Measurements from ENCODE around the gene CD44.

CD44 gene

GRCh38 chr11:35237860-35238715, 99.1 kb downstream of the CD44 start:
- DNase-seq (ENCODE audit: low read depth) = no peak

- DNase-seq (ENCODE audit: low read depth) = no peak
These were observed 99.9 kb downstream of the CD44 start for GRCh38 chr11:35238882-35239281.

DNA sequence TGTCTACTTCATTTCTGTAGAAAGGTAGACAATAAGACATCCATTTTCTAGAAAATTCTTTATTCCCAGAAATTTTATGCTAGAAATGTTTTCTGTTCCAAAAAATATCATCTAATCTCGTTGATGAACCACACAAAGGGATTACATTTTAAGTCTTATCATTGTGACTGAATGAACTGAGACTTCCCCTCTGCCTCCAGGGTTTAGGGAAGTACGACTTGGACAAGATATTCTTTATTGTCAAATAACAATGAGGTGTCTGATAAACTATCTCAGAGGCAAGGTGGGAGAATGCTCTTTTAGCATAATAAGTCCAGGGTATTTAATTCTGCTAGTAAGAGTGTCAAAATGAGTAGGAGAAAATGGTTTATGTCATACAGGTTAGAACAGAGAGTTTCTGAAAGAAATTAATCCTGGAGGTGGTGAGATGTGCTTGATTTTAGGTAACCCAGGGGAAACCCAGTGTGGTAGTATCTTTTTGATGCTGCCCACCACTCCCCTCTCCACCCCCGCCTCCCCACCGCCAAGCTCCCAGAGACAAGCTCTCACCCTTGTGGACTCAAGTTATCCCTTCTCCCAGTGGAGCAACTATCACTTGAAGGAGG, 100.6 kb downstream of the CD44 start:
- DNase-seq (ENCODE audit: low read depth) = no peak

GRCh38 chr11:35241083-35241482, 102.1 kb downstream of the CD44 start:
- no peak for DNase-seq (ENCODE audit: low read depth)

- DNase-seq (ENCODE audit: low read depth) = no peak
These were observed 102.6 kb downstream of the CD44 start for GRCh38 chr11:35241531-35241930.

DNA sequence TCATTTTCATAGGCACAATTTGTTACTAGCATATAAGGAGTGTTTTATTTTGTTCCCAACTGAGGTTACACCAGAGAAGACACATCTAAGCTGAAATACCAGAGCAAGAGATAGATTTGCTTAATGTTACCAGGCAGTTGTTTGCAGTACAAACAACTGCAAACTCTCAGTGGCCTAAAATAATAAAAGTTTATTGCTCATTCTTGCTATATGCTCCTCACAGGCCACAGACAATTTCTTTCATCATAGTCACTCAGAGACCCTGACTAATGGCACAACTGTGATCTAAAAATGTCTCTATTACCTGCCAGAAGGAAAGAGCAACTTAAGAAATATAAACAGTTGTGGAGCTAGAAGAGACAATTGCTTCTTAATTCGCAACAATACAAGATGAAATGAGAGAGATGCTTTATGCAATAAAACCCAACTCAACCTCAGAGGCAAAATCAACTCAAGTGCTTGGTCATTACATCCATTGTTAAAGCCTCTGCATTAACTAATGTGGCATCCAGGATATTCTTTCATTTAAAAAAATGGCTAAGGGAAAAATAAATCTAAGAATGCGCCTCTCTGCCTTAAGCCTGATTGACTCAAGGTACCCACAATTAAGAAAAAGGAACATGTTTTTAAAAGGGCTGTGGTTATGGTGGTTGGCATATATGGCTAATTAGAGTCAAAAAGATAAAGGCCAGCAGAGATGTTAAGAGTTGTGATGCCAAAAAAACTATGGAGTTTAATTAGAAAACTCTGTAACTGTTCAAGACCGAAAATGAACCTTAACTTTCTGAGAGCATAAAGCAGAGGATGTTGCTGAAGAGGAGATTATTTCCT, 103.7 kb downstream of the CD44 start:
- no peak for DNase-seq (ENCODE audit: low read depth)

- no peak for DNase-seq (ENCODE audit: low read depth)
These were observed 104.8 kb downstream of the CD44 start for GRCh38 chr11:35243774-35244173.

DNA sequence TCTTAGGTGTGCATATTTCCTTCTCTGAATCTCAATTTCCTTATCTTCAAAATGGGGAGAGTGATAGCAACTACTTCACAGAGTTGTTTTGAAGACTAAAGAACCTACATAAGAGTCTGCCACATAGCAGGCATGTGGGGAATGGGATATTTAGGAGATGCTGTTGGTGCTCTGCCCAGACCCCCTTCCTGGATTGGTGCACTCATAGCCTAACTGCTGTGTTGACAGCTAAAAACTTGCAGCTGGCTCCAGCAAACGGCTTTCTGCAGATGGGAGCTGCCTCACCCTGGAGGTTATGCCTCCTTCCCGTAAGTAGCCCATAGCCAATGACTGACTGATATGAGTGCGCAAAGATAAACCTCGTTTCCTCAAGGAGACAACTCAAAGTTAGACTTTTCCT, 106.1 kb downstream of the CD44 start:
- no peak for DNase-seq (ENCODE audit: low read depth)

- no peak for DNase-seq (ENCODE audit: low read depth)
These were observed 106.8 kb downstream of the CD44 start for GRCh38 chr11:35245786-35246185.

DNA sequence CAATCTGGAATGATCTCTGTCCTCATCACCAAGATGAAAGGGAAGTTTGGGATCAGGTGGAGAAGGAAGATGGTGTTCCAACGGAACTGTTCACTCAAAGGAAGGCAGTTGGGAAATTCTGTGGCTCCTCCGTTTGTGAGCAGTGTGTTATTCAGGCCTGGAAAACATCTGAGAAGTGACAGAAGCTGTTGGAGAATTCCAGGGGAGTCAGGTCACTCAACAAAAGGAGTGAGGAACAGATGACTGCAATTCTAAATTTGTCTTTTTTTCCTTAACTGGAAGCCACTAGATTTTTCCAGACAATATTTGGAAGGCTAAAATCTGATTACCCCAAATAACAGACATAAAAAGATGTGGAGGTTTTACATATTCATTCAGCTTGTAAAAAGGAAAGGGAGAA, 107.8 kb downstream of the CD44 start:
- DNase-seq (ENCODE audit: low read depth) = no peak

DNA sequence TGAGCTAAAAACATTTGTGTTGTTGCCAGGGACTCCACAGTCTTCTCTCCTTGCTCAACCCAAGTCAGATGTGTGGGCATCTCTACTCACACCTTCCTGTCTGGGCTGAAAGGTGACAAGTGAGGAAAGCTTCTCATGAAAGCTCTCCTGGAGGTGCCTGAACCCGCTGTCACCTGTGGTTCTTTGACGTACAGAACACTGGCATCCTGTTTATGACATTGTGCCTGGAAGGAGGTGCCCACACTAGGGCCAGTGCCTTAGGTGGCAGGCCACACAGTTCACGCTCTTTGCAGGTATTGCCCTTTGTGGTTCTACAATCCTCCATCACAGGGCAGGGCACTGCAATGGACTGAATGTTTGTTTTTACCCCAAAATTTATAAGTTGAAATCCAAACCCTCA, 108.5 kb downstream of the CD44 start:
- no peak for DNase-seq (ENCODE audit: low read depth)

DNA sequence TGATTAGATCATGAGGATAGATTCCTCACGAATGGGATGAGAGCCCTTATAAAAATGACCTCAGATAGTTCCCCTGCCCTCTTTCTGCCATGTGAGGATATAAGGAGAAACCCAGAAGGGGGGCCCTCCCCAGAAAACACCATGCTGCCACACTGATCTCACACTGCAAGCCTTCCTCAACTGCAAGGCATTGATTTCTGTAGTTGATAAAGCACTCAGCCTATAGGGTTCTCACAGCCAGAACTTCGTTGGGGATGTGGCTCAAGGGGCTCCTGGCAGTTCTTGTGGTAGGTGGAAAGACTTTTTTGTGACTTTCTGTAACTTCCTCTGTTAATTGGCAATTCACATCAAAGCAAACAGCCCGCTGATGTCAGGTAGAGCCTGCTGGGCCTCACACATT, 108.9 kb downstream of the CD44 start:
- DNase-seq (ENCODE audit: low read depth) = no peak

GRCh38 chr11:35248558-35249323, 109.8 kb downstream of the CD44 start:
- DNase-seq (ENCODE audit: low read depth) = no peak

DNA sequence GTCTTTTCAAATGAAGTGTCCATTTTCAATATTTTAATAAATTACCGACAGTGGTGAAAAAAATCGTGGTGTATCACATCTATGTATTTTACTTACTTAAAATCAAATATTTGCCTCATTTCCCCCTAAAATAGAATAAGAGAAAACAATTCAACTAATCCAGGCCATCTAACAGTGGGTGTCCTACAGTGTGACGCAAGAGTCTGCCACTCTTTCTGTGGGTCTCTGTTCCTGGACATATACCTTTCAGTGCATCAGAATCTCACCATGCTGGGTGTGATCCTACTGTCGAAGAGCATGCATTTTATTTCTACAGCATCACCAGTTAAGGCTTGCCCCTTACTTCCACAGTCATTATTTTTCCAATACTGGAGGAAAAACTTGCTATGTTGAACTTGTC, 111.2 kb downstream of the CD44 start:
- DNase-seq (ENCODE audit: low read depth) = no peak

- no peak for DNase-seq (ENCODE audit: low read depth)
These were observed 111.7 kb downstream of the CD44 start for GRCh38 chr11:35250621-35251020.

- no peak for DNase-seq (ENCODE audit: low read depth)
These were observed 114.3 kb downstream of the CD44 start for GRCh38 chr11:35253237-35253636.

- DNase-seq (ENCODE audit: low read depth) = no peak
These were observed 116.5 kb downstream of the CD44 start for GRCh38 chr11:35255514-35255913.

GRCh38 chr11:35256296-35256695, 117.3 kb downstream of the CD44 start:
- no peak for DNase-seq (ENCODE audit: low read depth)

DNA sequence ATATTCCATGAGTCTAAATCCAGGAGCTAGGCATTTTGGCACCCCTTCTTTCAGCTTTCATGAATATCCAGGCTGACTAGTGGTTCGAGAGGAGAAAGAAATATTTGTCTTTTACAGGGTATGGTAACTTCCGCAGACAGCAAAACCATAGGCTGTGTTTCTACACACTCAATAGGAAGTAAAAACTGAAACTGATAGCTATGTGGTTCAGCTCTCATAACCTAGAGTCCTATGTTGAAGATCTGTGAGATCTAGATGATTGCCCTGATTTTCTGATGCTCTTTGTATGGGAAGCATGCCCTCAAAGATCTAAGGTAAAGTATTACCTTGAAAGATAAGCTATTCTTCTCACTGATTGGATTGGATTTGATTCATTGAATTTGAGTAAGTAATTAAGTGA, 118.3 kb downstream of the CD44 start:
- no peak for DNase-seq (ENCODE audit: low read depth)

DNA sequence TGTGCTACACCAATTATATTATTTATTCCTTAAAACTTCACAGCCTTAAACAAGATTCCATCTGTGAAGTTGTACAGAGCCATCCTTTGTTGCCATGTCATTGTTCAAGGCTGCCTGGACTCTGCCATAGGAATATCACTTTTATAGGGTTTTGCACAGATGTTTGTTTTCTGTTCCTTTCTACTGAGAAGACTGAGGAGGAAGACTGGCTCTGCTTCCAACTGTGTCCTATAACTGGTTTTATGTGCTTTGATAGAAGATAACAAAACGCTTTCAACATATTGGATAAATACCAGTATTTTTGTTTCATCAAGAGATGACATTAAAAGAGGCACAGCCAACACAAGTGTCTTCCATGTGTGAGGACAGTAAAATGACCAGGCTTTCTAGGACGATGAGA, 120.6 kb downstream of the CD44 start:
- no peak for DNase-seq (ENCODE audit: low read depth)

DNA sequence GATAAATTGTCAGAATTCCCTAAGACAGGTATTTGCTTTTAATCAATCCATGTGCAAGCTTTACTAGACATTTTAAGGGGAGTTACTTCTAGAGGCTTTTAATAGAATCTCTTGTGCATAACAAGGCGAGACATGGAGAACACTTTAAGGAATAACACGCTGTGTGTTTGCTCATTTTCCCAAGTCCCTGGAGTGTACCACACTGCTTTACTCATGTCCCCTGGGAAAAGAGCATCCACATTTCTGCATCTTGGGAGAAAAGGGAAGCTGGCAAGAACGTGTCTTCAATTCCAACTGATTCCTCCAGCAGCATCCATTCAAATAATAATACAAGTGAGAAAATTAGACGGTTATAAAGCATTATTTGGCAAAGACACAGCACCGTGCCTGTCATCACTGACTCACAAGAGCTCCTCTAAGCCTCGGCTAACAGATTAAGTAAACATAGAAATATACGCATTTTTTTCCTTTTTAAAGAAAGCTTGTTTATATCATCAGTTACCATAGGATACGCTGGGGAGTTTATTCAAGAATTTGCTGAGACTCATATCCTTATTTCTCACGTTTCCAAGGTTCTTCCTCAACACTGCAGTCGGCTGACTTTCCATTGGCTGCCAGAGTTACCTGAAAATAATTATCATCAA, 121.5 kb downstream of the CD44 start:
- peak; percentile 63 for DNase-seq (ENCODE audit: low read depth)

- no peak for DNase-seq (ENCODE audit: low read depth)
These were observed 122.2 kb downstream of the CD44 start for GRCh38 chr11:35261197-35261596.
